Fibroblast of skin of right quadriceps (primary cell): ENCODE measurements around the gene ELL2.

Source experiments
- DNase-seq: peaks from one replicate; pipeline ENCODE4 v3.0.0-alpha.2; 2013

Gene ELL2

DNA sequence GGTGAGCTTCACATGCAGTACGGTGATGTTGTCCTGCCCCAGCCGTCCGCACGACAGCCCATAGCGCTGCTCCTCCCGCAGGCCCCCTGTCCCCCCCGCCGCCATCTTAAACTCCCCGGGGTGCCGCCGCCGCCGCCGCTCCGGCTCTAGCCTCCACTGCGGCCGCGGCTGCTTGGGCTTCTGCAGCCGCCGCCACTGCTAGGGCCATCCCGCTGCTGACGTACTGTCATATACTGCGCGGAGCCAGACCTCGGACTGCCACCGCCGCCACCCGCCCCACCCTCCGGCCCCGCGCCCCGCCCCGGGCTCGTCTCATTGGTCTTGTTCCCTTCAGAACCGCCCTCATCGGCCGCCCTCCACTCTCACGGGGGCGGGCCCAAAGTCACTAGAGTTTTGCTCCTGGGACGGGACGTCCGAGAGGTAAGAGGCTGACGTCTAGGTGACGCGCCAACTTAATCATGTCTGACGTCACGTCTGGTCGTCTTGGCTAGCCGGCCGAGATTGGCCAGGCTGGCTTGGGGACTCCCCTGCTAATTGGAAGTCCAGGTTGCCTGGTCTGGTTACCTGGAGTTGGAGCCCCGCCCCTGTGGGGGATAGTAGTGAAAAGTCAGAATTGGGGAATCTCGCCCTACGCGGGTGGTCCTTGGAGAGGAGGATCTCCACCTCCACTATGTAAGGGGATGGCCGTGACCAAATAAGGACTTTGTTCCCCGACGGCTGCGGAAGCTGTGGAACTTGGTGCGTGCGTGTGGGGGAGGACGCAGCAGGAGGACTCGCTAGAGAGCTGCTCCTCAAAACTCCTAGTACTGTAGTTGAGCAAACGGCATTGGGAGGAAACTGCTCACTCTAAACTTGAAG lies at the start of gene ELL2:
Gene ELL2, minus strand, starts transcription at position 235 of the 858 bp plus-strand sequence. Its CDS starts 130 bp downstream, at position 105.
- DNase-seq = peak; percentile 99

DNA sequence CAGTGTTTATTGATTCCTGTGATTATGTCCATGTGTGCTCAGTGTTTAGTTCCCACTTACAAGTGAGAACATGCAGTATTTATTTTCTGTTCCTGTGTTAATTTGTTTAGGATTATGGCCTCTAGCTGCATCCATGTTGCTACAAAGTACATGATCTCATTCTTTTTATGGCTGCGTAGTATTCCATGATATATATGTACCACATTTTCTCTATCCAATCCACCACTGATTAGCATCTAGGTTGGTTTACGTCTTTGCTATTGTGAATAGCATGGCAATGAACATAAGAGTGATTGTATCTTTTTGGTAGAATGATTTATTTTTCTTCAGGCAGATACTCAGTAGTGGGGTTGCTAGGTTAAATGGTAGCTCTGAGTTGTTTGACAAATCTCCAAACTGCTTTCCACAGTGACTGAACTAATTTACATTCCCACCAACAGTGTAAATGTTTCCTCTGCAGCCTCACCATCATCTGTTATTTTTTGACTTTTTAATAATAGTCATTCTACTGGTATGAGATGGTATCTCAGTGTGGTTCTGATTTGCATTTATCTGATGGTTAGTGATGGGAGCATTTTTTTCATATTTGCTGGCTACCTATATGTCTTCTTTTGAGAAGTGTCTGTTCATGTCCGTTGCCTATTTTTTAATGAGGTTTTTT lies 47.5 kb upstream of the ELL2 start:
- DNase-seq = peak; percentile 60

DNA sequence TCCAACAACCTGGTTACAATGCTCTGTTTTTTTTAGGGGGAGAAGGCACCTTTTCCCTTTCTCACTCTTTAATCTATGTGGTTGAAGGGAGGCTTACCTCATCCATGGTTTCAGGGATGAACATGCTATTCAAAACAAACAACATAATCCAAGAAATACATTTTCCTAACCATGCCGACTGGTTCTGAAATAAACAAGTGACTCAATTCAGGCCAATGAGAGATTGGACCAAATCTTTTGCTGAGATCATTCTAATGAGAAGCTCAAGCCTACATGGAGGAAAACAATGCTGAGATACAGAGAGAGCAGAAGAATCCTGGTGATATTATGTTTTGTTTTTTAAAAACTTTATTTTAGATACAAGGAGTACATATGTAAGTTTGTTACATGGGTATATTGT lies 46.8 kb upstream of the ELL2 start:
- no peak for DNase-seq

DNA sequence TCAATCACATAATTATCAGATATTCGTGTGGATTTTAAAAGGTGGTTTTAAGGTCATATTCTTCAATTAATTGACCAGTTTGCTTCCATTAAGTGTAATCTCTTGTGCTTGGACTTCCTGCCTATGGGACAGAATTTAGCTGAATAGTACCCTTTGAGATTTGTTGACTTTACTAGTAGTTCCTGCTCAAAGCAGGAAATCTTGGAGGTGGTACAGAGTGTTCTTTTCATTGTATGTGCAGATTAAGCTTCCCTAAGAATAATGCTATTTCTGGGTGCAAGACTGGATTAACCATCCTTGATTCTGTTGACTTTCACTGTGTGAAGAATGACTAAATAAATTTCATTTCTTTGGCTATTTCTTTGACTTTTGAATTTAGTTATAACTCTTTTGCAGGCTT lies 45.4 kb upstream of the ELL2 start:
- DNase-seq = no peak

DNA sequence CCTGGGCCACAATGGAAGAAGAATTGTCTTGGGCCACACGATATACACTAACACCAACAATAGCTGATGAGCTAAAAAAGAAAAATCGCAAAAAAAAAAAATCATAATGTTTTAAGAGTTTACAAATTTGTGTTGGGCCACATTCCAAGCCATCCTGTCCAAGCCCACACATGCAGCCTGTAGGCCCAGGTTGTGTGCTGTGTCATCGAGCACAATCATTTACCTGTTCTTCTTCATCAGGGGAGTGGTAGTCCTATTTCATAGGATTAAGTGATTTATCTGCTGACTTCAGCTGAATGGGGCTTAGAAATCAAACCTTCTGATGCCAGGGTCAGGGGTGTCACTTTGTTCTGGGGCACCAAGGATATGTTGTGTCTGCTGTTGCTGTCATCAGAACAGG lies 44.6 kb upstream of the ELL2 start:
- no peak for DNase-seq

DNA sequence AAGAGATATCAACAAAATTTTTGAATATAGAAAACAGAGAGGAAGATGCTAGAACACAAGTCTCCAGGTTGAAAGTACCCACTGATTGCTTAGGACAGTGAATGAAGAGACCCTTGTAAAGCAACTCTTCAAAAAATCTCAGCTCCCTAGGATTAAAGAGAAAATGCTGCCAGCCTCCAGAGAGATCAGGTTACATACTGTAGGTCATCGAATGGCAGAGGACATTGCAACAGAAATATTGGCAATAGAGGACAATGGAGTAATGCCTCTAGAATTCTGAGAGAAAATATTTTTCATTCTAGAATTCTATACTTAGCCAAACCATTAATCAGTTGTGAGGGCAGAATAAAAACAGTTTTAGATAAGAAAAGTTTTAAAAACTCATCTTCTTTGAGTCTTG lies 43.1 kb upstream of the ELL2 start:
- peak; percentile 39 for DNase-seq

DNA sequence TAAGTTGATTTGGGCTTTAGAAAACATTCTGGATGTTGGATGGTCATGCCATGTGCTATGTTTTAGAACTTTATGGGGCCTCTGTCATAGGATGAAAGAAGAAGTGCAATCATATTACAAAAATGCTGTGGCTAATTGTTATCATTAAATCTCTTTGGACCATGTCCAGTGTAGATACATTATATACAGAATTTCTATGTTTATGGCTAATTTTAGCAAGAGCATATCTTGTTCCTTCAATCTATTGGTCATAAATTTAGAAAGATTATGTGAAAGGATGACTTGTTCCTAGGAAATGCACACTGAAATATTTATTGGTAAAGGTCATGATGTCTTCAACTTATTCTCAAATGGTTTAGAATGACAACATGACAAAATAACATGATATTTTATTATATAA lies 42.4 kb upstream of the ELL2 start:
- DNase-seq = peak; percentile 86

DNA sequence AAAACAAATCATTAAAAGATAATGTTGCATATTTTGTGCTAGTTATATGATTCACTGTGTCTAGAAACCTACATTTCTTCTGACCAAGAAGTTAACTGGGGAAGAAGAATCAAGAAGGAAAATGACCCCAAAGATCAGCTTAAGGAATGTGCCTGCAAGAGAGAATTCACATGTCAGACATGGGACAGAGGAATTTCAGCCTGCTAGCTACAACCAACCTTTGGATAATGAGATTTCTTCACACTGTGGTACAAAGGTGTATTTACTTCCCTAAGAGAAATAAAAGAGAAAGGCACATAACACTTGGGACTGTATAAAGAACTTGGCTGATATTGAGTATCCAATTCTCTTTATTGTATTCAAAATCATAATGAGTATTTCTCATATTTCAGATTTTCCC lies 39.6 kb upstream of the ELL2 start:
- DNase-seq = peak; percentile 46

DNA sequence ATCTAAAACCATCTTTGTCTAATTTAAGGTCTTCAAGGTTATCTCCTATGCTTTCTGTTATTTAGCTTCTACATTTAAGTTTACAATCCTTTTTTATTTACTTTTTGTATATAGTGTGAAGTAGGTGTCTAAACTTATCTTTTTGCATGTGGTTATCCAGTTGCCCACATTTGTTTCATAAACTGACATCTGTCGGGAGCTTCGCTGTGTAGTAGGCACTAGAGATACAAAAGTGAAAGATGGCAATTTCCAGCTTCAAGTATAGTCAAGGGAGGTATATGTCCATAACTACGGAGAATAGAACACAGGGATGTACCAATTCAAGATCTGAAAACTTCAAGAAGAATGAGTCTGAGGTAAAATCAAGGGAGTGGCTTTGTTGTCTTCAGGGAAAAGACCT lies 38.7 kb upstream of the ELL2 start:
- DNase-seq = no peak

DNA sequence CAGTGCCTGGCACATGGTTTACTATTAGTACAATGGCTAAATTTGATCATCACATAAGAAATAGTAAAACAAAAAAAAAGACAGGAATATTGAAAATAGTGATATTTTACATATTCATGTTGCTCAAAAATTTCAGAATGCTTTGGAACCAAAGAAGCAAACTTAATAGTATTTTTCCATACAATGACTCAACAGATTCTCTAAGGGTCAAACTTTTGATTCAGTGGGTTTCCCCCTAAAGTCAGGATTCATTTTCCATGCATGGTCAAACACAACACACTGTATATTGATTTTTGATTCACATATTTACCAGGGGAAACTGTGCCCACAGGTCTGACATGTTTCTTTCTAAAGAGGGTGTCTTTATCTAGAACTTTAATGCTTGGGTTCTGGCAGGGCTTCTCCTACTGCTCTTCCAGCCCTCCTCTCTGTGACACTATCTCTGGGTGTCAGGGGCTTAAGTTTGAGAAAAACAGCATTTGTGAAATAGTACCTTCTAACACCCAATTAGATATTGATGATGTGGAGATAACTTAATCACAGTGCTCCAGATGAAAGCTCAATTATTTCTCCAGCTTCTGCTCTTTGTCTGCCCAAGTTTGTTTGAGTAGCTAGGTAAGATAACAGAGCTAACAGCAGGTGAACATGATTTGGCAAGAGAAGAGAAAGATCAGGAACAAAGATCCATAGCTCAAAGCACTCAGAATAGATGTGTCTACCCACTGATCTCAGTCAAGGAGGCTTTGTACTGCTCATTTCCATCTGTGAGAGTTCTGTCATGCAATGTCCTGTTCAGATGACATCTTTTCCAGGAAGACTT lies 35.5 kb upstream of the ELL2 start:
- no peak for DNase-seq

DNA sequence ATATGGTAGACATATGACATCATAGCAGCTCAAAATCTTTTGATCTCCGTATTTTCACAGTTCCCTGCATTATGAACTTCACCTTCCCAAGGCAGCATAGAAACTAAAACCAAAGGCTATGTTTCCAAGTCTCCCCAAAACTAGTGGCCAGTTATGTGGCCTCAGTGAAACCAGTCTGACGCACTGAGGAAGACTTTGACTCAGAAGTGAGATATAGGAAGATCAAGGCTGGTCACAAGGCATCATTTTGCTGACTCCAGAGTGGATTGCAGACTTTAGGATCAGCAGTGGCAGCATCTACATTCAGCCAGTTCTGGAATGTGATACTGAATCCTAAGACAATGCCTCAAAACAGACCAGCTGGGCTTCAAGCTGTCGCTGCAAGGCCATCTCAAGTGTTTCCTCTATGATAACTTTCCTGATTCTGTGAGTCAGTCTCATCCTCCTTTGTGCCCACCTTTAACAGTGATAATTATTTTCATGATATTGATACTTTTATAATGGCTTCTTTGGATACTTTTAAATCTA lies 34.4 kb upstream of the ELL2 start:
- DNase-seq = no peak

DNA sequence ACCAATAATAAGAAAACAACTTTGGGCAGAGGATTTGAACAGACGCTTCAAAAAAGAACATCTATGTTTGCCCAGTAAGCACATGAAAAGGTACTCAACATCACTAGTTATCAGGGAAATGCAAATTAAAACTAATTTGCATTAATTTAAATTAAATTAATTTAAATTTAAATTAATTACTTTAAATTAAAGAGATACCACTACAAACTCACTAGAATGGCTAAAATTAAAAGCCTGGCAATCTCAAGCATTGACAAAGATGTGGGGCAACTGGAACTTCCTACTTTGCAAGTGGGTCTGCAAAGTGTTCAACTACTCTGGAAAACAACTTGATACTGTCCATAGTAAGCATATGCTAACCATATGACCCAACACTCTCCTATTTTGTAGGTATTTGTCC lies 32.1 kb upstream of the ELL2 start:
- DNase-seq = no peak

DNA sequence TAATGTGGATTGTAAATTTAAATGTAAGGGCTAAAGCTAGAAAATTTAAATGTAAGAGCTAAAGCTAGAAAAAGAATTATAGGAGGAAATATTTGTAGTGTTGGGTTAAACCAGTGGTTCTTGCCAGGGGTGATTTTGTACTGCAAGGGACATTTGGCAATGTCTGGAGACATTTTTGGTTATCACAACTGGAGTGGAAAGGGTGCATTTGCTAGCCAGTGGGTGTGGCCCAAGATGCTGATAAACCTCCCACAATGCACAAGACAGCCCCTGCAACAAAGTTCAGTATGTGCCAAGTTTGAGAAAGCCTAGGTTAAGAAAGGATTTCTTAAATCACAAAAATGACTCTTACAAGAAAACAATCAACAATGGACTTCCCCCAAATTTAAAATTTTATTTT lies 31.6 kb upstream of the ELL2 start:
- DNase-seq = no peak

DNA sequence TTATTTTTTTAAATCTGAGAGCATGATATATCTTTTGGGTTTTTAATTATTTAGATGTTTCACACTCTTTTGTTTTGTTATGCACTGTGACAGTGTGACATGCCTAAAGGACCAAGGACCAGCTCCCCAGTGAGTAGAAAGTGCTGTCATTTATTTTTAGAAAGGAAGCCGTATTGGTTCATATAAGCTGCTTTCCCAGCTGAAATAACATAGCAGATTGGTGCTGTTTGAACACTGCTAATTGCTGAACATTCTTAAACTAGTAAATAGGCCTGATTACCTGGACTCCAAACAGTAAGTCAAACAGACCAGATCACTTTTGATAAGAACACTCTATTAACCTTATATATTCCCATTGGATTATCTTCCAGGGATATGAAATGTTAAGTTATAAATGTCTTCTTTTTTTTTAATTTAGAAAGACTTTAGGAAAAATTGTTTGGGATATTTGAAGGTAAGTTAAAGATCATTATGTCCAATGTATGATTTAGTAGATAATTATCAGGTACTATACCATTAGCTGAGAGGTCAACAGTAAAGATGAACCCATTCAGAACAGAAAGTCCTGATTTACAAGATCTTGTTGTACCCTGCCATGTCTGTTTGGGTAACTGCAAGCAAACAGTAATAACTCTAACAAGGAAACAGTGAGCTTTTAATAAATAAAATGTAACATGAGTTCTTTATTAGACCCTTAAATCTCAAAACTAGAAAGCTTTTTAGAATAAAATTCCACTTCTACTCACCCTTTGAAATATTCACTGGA lies 27.8 kb upstream of the ELL2 start:
- DNase-seq = no peak

DNA sequence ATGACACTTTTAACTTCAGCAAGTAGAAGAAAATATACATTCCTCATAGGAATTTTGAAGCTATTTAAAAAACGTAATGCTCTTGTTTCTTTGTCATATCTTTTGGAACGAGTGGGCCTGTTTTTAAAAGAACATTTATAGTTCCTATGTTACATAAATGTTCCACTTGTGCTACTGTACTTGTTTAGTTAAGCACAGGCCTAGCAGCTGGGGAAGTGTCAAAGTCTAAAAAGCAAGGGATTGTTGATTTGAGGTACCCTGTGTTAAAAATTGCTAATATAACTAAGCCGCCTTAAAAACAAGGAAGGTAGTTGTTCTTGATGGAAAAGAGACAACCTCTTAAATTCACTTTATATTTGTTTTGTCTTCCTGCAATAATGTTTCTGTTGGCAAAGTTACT lies 27.2 kb upstream of the ELL2 start:
- DNase-seq = no peak

DNA sequence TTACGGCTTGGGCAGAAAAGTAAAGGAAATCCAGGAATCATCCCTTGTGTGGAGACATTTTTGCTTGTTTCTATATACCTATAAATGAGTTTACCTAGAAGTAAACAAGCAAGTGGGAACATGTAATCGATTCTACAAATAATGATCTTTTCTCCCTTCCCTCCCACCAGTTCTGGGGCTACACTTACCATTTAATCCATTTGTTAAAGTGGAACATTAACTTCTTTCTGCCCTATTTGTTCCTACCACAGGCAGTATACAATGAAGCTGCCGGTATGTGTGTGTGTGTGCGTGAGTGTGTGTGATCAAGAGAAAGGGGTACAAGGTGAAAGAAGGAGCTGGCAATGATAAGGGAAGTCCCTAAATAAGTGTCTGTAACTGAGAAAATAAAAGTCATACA lies 26.4 kb upstream of the ELL2 start:
- no peak for DNase-seq

DNA sequence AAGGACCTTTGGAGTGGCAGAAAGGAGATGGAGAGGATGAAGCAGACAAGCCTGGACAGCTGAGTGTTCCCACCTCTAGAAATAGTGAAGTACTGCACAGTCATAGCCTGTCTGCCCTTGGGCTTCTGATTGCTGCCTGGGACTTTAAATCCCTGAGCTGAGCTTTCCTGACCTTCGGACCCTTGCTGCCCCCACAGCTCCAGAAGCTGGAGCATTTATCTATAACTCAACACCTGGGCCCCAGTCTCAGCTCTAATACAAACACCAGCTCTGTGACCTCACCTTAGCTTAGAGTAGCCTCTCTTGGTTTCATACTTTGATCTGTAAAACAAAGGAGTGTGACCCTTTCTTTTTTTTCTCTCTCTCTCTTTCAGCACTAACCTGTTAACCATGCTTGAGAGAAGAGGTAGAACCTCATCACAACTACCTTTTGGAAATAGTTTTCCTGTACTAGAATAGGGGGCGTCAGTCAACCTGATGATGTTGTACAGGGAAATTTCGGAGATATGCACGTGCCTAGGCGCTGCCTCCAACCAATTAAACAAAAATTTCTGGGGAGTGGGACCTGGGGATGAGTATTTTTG lies 25.4 kb upstream of the ELL2 start:
- DNase-seq = no peak

DNA sequence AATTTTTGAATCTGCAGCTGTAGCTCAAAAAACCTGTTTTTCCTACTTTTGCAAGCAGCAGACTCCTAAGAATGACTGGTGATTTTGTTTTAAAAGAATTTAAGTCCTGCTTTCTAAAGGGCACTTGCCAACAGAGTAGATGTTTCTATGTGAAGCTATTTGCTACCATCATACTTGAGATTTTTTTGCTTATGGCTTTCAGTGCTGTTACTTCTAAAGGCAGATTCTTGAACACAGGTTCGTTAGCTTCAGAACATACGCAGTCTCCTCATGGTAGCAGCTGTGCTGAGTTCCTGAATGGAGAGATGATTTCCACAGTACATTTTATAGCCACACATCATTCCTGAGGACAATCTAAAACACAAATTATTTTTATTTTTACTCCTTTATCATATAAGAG lies 24.4 kb upstream of the ELL2 start:
- DNase-seq = peak; percentile 24

DNA sequence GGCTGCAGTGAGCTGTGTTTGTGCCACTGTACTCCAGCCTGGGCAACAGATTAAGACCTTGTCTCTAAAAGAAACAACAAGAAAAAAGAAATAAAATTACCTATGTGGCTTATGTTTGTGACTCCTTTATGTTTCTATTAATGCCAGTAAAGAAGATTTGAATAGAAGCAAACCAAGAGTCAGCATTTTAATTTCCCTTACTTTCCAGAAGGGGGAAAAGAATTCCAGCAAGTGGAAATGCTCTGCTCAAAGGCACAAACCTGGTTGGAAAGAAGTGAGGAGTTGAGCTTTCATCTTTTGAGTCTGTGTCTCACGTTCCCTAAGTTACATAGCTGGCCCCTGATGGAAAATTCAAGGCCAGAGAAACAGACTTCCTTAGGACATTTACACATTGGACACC lies 23.6 kb upstream of the ELL2 start:
- DNase-seq = no peak

DNA sequence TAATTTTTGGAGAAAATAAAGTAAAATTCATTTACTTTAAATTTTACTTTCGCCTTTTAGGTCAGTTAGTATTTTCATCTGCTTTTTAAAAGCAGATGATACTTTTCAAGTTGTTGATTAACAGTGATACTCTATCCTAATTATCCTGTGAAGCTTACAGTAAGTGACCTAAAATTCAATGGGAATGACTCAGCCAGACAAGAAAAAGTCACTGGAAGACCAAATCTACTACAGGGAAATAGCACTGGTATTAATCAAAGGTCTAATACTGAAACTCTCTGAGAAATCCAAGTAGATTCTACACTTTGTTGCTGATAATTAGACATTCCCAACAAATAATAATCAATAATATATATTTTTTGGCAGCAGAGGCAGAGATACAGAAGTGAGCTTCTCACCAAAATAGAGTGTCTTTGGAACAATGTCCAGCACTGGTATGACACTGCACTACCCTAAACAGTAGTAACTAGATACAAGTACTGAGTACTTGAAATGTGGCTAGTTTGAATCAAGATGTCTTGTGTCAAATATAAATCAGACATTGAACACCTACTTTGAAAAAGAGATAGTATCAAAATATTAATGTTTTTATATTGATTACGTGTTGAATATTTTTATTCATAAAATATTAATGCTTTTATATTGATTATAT lies 22.8 kb upstream of the ELL2 start:
- DNase-seq = peak; percentile 68

DNA sequence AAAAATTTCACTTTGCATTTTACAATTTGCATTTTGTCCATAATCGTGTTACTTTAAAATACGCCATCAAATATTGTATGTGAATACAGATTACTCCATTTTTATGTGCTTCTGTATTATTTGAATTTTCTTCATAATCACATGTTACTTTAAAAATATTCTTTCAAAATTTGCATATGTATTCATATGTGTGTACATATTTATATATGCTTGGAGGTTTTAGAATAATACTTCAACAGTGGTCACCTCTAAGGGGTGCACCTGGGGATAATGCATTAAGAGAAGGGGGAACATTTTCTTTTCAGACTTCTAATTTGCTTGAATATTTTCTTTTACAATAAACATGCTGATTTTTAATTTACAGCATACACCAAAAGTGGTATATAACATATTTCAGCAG lies 21.9 kb upstream of the ELL2 start:
- DNase-seq = no peak

DNA sequence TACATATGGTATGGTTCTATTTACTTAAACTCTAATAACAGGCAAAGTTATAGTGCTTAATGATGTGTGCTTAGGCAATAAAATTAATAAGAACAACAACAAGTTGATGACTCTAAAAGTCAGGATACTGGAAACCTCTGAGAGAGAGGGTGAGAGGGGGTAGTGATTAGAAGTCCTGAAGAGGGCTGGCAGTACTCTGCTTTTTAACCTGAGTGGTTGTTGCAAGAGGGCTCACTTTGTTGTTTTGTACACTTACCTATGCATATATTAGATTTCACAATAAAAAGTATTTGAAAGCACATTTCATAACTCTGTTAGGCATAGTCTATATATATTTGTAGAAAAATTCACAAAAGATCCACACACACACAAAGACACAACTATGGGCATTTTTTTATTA lies 21.4 kb upstream of the ELL2 start:
- no peak for DNase-seq
